GM21526 (cell line): ENCODE measurements around the gene PRRC1.
A peak's percentile ranks its signal among the peaks of the same experiment; 100 is the strongest.
"Not testable (repeated sequence)": the region's sequence is repeated elsewhere in the genome, so short reads cannot be mapped to it uniquely, and the experiment has no call there.

ENCODE experiments used
- ATAC-seq: cut with Tn5 transposase; IDR thresholded peaks from one replicate; pipeline ENCODE4 v1.9.1; 2021; ENCODE audit warnings: moderate library complexity; ENCODE audit not compliant: unreplicated experiment, low FRiP score

Gene PRRC1

DNA sequence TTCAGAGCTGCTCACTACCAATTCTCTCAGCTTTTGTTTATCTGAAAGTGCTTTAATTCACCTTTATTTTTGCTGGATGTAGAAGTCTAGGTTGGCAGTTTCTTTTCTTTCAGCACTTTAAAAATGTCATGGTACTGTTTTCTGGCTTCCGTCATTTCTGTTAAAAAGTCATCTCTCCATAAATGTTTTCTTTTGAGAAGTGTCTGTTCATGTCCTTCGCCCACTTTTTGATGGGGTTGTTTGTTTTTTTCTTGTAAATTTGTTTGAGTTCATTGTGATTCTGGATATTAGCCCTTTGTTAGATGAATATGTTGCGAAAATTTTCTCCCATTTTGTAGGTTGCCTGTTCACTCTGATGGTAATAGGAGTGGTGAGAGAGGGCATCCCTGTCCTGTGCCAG is 23.1 kb downstream of the PRRC1 start:
- ATAC-seq: not testable (repeated sequence)

DNA sequence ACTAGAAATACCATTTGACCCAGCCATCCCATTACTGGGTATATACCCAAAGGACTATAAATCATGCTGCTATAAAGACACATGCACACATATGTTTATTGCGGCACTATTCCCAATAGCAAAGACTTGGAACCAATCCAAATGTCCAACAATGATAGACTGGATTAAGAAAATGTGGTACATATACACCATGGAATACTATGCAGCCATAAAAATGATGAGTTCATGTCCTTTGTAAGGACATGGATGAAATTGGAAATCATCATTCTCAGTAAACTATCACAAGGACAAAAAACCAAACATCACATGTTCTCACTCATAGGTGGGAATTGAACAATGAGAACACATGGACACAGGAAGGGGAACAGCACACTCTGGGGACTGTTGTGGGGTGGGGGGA is 27.8 kb downstream of the PRRC1 start:
- not testable (repeated sequence) for ATAC-seq

DNA sequence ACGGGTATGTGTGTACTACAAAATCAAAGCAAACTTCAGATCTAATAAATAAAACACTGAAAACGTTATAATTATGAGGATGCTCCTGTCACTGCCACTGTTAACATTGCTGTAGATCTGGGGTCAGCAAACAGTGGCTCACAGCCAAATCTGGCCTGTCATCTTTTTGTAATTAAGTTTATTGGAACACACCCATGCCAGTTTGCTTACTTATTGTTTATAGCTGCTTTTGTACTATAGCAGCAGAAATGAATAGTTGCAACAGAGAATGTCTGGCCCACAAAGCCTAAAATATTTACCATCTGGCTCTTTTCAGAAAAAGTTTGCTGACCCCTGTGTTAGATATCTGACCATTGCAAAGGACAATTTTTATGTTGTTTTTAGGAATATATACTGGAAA is 32.1 kb downstream of the PRRC1 start:
- no peak for ATAC-seq

DNA sequence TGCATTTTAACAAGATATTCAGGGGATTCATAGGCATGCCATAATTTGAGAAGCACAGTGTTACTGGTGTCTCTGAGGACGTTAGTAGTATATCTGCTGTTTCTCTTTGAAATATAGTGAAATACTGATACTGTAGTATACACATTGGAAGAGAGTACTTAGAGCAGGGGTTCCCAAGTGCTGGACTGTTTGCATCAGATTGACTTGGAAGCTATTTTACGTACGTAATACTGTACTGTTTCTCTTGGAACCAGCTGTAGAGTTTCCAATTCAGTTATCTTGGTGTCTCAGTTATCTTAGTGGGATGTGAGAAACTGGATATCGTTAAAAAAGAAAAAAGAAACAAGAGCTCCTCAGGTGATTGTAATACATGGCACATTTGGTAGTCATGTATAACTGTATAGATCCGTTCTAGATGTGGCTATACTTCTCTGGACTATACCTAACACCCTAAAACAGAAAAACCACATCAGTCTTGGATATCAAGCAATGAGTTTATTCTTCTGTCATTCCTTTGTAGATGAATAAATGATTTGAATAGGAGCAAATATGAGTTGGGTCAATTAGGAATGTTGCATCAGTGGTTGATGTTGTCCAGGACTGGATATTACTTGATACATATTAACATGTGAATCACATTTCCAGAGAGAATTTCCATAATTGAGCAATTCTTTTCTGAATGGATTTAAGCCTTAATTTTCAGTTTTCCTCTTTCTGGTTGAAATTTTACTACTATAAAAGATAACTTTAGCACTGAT is 33.4 kb downstream of the PRRC1 start:
- no peak for ATAC-seq

DNA sequence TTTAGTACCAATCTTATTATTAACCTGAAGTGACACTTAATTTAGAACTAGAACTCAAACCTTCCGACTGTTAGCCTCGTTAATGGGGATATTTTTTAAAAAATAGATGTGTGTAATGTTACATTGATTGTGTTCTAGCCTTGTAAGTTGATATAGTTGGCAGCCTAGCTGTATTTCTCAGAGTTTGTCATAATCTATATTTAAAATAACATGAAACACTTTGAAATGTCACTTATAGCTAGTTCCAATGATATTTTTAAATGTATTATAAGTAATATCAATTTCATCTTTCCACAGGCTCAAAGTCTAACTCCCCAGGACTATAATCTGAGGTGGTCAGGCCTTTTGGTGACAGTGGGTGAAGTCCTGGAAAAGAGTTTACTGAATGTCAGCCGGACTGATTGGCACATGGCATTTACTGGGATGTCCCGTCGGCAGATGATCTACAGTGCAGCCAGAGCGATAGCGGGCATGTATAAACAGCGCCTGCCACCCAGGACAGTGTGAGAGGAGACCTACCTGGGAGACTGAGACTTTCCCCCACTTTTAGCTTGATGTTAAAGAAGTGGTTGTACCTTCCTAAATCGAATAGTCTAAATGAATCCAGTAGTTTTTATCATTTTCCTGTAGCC is 34.1 kb downstream of the PRRC1 start:
- no peak for ATAC-seq

DNA sequence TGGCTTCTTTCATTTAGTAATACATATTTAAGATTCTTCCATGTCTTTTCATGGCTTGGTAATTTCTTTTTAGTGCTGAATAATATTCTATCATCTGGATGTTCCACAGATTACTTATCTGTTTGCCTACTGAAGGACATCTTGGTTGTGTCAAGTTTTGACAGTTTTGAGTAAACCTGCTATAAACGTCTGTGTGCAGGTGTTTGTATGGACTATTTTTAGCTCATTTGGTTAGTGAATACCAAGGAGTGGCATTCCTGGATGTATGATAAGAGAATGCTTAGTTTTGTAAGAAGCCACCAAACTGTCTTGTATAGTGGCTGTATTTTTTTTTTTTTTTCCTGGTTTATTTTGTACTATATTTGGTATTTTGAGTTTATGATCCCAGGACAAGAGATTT is 38.4 kb downstream of the PRRC1 start:
- ATAC-seq: no peak

DNA sequence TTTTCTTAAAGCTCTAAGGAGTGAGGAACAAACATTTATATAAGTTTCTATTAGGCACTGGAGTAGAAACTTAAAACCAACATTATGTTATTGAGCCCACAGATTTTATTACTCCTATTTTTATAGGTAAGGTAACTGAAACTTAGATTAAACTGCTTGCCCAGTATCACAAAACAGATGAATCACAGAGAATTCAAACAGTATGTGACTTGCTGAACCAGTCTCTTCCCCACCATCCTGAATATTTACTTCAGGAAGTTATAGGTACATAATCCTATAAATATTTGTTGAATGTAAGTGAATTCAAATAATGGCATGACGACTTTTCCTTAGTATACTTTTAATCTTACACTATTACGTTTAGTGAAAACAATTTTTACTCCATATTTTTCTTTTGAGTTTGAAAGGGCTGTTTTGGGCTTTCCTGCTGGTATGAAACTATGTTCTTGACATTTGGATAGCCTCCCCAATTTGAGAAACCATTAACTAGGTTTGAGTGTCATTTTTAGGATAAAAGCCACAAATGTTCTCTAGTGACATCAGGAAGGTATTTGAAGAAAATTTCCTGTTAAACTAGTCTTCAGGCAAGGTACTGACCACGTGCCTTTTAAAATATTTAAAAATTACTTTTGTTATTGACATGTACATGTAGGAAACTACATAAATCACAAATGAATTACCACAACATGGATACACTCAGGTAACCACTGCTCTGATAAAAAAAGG is 39.3 kb downstream of the PRRC1 start:
- ATAC-seq: no peak

DNA sequence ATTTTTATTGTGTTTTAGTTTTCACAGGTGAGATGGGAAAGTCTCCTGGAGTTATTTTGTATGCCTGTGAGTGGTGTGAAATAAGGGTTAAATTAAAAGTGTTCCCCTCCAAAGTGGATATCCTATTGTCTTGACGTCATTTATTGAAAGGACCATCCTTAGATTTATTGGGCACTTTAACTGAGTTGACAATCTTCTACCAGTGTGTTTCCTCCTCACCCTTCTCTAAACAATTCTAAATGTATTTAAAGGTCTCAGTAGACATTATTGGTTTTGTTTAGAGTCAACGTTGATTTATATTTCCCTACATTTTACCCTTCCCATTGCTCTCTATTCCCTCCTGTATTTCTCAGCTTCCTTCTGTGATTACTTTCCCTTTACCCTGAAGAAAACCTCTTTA is 40.8 kb downstream of the PRRC1 start:
- no peak for ATAC-seq

DNA sequence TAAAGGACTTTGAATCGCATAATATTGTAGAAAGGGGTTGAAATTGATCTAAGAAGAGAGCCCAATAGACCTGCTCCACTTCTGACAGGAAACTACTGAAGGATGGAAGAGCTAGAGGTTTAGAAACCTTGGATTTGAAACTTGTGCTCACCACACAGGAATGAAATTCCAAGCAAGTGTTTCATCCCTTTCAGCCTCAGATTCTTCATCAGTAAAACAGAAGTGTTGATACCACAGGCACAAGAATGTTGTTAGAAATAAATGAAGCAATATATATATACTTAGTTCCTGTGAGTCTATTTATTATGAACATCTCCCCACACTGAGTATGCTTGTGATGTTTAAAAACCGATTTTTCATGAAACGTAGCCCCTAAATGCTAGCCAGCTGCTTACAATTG is 43.8 kb downstream of the PRRC1 start:
- ATAC-seq: no peak

DNA sequence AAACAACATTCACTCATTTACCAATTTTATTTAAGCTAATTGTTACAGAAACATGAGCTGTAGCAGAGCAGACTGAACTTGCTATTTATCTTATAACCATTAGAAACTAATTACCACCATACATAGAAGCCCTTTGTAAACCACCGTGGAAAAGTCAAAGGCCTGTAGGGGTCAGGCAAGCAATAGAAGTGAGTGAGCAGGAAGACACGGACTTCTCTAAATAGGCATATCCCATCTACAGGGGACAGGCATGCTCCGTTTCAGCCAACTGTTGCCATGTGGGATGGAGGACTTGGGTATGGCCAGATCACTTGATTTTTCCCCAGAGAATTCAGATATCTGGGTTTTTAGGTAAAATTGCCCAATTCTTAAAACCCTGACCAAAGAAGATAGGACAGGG is 44.8 kb downstream of the PRRC1 start:
- no peak for ATAC-seq

DNA sequence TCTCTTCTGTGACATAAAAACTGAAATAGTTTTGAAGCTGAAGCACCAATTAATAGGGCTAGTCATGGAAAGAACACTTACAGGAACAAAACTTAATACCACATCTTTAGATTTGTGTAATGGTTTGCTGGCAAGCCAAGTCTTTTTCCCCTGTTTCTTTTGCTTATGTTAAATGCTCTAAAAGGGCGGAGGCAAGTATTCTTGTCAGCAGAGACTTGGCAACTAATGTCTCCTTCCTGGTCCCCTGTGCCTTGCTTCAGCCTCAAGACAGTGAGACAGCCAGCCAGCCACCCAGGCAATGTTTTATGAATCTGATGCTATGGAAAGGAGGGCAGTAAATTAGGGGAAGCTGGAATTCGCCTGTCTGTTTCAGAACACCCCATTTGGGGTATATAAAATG is 45.7 kb downstream of the PRRC1 start:
- no peak for ATAC-seq

DNA sequence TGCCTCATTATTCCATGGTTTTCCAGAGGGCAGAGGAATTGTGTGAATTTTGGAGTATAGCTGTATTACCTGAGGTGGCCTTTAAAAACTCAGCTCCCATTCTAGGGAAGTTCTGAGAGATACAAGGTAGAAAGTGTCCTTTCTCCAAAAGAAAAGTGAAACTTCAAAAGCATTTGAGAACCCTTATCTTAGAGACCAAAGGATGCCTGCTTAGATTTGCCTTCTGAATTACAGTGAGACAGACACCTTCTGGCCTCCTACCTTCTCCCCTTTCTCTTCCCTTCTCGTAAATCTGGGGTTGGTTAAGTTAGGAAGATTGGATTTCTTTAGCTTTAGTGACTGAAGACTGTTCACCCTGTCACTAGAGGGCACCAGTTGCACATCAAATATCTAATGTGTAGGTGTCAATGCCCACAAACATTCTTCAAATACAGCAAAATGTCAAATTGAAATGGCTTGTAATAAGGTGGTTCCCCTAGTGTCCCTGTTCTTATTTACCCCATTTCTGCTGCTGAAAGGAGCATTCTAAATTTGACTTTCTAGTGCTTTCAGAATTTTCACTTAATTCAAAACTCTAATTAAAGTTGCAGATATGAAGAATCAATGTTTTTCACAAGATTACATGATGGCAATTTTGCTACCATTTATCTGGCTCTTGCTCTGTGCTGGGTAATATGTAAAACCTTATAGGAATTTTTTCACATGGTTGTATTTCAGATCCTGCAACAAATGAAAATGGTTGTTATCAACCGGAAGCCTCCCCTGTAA is 46.7 kb downstream of the PRRC1 start:
- ATAC-seq: peak; percentile 52

DNA sequence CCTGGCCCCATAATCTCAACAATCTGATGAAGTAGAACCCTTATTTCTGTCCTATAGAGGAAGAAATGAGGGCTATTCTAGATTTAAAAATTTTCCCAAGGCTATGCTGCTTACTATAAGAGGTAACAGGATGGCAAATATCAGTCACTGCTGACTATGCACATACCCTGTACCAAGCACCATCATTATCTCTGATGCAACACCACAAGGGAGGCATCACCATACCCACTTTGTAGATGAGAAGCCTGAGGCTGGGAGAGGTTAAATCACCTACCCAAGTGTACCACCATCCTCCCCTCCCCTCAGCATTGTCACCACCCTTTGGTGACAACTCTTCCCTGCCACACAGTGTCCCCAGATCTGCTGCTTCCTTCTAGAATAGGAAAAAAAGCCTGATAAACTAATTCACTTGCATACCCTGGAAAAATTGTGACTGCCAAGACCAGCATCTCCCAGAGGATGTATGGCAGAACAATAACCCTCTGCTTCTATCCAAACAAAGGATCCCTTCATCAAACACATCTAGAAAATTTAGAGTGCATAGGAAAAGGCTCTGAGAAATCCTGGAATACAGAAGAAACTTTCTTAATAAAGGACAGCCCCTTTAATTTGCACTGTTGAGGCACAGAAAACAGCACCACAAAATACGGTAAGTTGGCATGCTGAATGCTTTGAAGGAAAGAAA is 48.3 kb downstream of the PRRC1 start:
- ATAC-seq: no peak

DNA sequence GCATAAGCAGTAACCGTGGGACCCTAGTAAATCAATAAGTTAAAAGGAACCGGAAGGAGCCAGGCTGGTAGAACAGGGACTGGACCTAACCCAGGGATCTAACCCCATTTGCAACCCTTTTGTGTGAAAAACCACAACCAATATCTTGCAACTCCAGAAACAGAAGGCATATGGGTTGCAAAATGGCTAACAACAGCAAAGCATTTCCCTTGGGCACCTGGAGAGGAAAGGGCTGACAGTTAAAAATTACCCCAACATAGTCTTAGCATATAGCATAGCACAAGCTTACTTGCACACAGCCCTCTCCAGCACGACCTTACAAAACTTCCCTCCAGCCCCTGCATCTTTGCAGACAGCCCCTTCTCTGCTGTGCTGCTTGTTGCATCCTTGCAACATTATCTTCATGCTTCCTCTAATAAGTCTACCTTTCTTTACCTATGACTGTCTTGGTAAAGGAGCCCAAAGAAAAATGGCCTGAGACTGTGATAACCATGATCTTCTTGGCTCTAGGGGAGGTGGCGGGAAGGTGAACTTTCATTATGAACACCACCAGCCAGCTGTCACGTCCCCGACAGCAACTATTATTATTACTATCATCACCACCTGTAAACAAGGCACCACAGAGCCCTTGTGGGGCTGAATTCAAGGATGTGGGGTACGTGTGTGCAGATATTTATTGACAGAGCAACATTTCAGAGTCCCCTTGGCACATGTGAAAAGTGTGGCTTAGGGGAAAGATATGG is 49.8 kb downstream of the PRRC1 start:
- peak; percentile 82 for ATAC-seq

DNA sequence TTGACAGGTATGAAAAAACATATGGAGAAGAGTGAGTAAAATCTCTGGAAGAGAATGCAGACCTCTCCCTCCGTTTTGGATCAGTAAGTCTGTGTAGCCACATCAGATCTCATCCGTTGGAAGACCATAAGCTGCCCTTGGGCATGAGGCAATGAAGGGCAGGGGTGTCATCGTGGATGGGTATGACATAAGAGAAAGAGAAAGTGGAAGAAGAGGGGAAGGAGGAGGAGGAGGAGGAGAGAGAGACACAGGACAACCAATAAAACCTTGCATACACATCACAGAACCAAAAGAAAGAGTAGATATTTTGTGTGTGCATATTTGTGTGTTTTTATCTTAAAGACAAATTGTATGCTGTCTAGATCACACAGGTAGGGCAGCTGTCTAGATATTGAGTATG is 50.7 kb downstream of the PRRC1 start:
- ATAC-seq: no peak

DNA sequence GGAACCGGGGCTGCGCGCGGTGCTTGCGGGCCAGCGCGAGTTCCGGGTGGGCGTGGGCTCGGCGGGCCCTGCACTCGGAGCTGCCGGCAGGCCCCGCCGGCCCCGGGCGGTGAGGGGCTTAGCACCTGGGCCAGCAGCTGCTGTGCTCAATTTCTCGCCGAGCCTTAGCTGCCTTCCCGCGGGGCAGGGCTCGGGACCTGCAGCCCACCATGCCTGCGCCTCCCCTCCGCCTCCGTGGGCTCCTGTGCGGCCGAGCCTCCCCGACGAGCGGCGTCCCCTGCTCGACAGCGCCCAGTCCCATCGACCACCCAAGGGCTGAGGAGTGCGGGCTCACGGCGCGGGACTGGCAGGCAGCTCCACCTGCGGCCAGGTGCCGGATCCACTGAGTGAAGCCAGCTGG is 52.0 kb downstream of the PRRC1 start:
- not testable (repeated sequence) for ATAC-seq

DNA sequence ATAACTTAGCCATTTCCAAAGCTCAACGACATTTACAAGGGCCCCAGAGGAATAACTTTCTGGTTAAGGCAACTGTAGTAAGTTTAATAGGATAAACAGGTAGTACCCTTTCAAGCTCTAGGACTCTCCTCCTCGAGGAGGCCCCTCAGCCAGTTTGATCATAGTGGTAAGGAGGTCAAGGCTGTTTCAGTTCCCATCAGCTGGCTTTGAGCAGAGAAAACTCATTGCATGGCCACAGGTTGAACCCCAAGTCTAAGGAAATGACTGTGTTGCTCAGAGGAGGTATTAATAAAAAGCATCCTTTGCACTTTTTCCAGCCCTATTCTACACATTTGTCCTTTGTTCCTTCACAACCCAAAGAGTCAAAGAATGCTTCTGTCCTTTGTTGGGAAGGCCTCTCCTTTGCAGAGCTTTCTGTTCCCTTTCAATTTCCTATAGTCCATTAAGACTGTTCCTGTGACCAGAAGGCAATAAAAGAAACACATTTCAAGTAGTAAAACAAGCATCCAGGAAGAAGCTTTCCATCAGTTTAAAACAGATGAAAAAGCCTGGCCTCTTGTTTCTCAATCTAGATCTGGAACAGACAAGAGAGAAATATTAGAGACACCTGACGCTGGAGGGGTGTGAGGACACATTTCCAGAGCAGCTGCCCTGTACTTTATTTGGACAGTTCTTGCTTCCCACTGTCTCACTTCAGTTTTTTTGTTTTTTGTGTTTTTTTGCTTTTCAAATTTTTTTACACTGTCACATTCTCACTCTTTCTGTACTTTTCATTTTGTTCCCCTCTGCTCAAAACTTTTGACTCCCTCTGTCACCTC is 54.1 kb downstream of the PRRC1 start:
- ATAC-seq: peak; percentile 59

DNA sequence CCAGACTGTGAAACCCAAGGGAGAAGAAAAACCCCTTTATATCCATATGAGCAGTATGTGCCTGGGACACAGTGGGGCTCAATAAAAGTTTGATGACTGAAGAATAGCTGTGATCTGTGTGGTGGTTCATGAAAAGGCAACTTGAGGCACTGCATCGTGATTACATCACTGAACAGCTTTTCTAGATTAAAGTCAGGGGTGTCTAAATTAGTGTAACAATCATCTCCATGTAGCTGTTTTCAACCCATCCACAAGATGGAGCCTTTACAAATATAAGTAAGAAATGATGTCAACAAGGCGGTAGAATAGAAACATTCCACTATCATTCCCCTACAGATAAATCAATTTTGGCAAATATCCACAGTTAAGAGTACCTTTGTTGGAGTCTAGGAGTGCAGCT is 55.5 kb downstream of the PRRC1 start:
- no peak for ATAC-seq
